H9 (cell line): ENCODE data around the gene KDR. TPM values are rescaled to one million over a fixed set of nuclear protein-coding genes. Genes with fewer than 3 reads are reported as not detected.

Source experiments
- DNase-seq: peaks from one replicate; pipeline ENCODE4 v3.0.0-alpha.2; 2017
- H2AFZ ChIP-seq: one replicate; pipeline ENCODE4 v1.6.1; 2013; ENCODE audit warnings: mild to moderate bottlenecking, low read length, control low read depth, moderate library complexity
- H2AK5ac ChIP-seq: 2 replicates; pipeline ENCODE4 v1.6.1; 2013; ENCODE audit warnings: low read length, control low read depth, mixed read lengths; ENCODE audit not compliant: insufficient read length
- H2BK120ac ChIP-seq: one replicate; pipeline ENCODE4 v1.6.1; 2013; ENCODE audit warnings: low read depth, mild to moderate bottlenecking, low read length, control low read depth, inconsistent platforms; ENCODE audit not compliant: poor library complexity, severe bottlenecking
- H2BK12ac ChIP-seq: 2 replicates; pipeline ENCODE4 v1.6.1; 2013; ENCODE audit warnings: low read length, control low read depth, mixed read lengths, low read depth; ENCODE audit not compliant: insufficient read length
- H2BK15ac ChIP-seq: 2 replicates; pipeline ENCODE4 v1.6.1; 2013; ENCODE audit warnings: low read depth, low read length, control low read depth
- H2BK20ac ChIP-seq: one replicate; pipeline ENCODE4 v1.6.1; 2013; ENCODE audit warnings: low read depth, mild to moderate bottlenecking, low read length, control low read depth, inconsistent platforms; ENCODE audit not compliant: poor library complexity, severe bottlenecking
- H2BK5ac ChIP-seq: 2 replicates; pipeline ENCODE4 v1.6.1; 2013; ENCODE audit warnings: low read length, control low read depth, mixed read lengths; ENCODE audit not compliant: insufficient read length
- H3K14ac ChIP-seq: 2 replicates; pipeline ENCODE4 v1.6.1; 2013; ENCODE audit warnings: low read length, control low read depth; ENCODE audit not compliant: insufficient read depth
- H3K18ac ChIP-seq: 2 replicates; pipeline ENCODE4 v1.6.1; 2013; ENCODE audit warnings: low read depth, mild to moderate bottlenecking, mixed read lengths, low read length, control low read depth; ENCODE audit not compliant: insufficient read length
- H3K23ac ChIP-seq: 2 replicates; pipeline ENCODE4 v1.6.1; 2013; ENCODE audit warnings: low read length, control low read depth, mixed read lengths, low read depth; ENCODE audit not compliant: insufficient read length
- H3K23me2 ChIP-seq: 2 replicates; pipeline ENCODE4 v1.6.1; 2013; ENCODE audit warnings: low read depth, mild to moderate bottlenecking, mixed read lengths, low read length, control low read depth; ENCODE audit not compliant: insufficient read length, poor library complexity, severe bottlenecking
- H3K27ac ChIP-seq: 2 replicates; pipeline ENCODE4 v1.5.1; 2013; ENCODE audit warnings: low read length, control low read depth, mixed read lengths, low read depth; ENCODE audit not compliant: insufficient read length
- H3K27me3 ChIP-seq: 2 replicates; pipeline ENCODE4 v1.6.1; 2013; ENCODE audit warnings: low read length, control low read depth, inconsistent platforms; ENCODE audit not compliant: insufficient read depth
- H3K4ac ChIP-seq: 2 replicates; pipeline ENCODE4 v1.6.1; 2013; ENCODE audit warnings: low read depth, mild to moderate bottlenecking, control low read depth, inconsistent platforms, low read length, moderate library complexity
- H3K4me1 ChIP-seq: 2 replicates; pipeline ENCODE4 v1.6.1; 2013; ENCODE audit warnings: low read length, control low read depth, inconsistent platforms; ENCODE audit not compliant: insufficient read depth
- H3K4me2 ChIP-seq: 2 replicates; pipeline ENCODE4 v1.6.1; 2013; ENCODE audit warnings: low read length, control low read depth, mixed read lengths; ENCODE audit not compliant: insufficient read length, insufficient read depth
- H3K56ac ChIP-seq: 2 replicates; pipeline ENCODE4 v1.6.1; 2013; ENCODE audit warnings: low read depth, mild to moderate bottlenecking, mixed read lengths, low read length, control low read depth; ENCODE audit not compliant: insufficient read length
- H3K79me1 ChIP-seq: 2 replicates; pipeline ENCODE4 v1.6.1; 2013; ENCODE audit warnings: low read depth, mild to moderate bottlenecking, moderate library complexity, low read length, control low read depth, inconsistent platforms; ENCODE audit not compliant: insufficient read depth, poor library complexity, severe bottlenecking
- H3K79me2 ChIP-seq: 2 replicates; pipeline ENCODE4 v1.6.1; 2013; ENCODE audit warnings: low read length, control low read depth, inconsistent platforms; ENCODE audit not compliant: insufficient read depth
- H3K9ac ChIP-seq: 2 replicates; pipeline ENCODE4 v1.6.1; 2013; ENCODE audit warnings: low read length, control low read depth, mixed read lengths; ENCODE audit not compliant: insufficient read length; ENCODE audit errors: extremely low read depth
- H3K9me3 ChIP-seq: one replicate; pipeline ENCODE4 v1.6.1; 2013; ENCODE audit warnings: low read depth, low read length, inconsistent platforms; ENCODE audit not compliant: control insufficient read depth
- H3T11ph ChIP-seq: one replicate; pipeline ENCODE4 v1.6.1; 2013; ENCODE audit warnings: mild to moderate bottlenecking, low read length, control low read depth, inconsistent platforms
- H4K20me1 ChIP-seq: one replicate; pipeline ENCODE4 v1.6.1; 2013; ENCODE audit not compliant: control insufficient read depth, insufficient read length, insufficient read depth
- H4K5ac ChIP-seq: 2 replicates; pipeline ENCODE4 v1.6.1; 2013; ENCODE audit warnings: low read depth, mild to moderate bottlenecking, mixed read lengths, low read length, control low read depth; ENCODE audit not compliant: insufficient read length
- H4K8ac ChIP-seq: replicated peaks from 2 replicates; pipeline ENCODE4 v1.6.1; 2013; ENCODE audit warnings: low read length, control low read depth, mixed read lengths, low read depth; ENCODE audit not compliant: insufficient read length
- H4K91ac ChIP-seq: 2 replicates; pipeline ENCODE4 v1.6.1; 2013; ENCODE audit warnings: low read depth, mild to moderate bottlenecking, moderate library complexity, mixed read lengths, low read length, control low read depth; ENCODE audit not compliant: insufficient read length
- H3K27ac Mint-ChIP-seq, 3 experiments: 2 replicates in 2 of 3; 3 replicates in 1 of 3; pipeline ENCODE4 v1.8.0; 2020 to 2021; ENCODE audit warnings: mixed read lengths in 3 of 3, mild to moderate bottlenecking in 1 of 3, moderate library complexity in 1 of 3
- H3K27me3 Mint-ChIP-seq: 2 replicates; pipeline ENCODE4 v1.8.0; 2021; ENCODE audit warnings: low read depth, mild to moderate bottlenecking, moderate library complexity, mixed read lengths
- H3K36me3 Mint-ChIP-seq, 3 experiments: 2 replicates in 2 of 3; 3 replicates in 1 of 3; pipeline ENCODE4 v1.8.0; 2020 to 2021; ENCODE audit warnings: low read depth in 3 of 3, mixed read lengths in 3 of 3; ENCODE audit not compliant: insufficient read depth in 1 of 3
- H3K4me1 Mint-ChIP-seq, 2 experiments: 2 replicates each; pipeline ENCODE4 v1.8.0; 2020; ENCODE audit warnings: mixed read lengths in 2 of 2
- H3K4me3 Mint-ChIP-seq, 2 experiments: 2 replicates in 1 of 2; 3 replicates in 1 of 2; pipeline ENCODE4 v1.8.0; 2020 to 2021; ENCODE audit warnings: mild to moderate bottlenecking in 2 of 2, mixed read lengths in 2 of 2, moderate library complexity in 1 of 2
- H3K9me3 Mint-ChIP-seq, 2 experiments: 2 replicates in 1 of 2; 3 replicates in 1 of 2; pipeline ENCODE4 v1.8.0; 2020; ENCODE audit warnings: mild to moderate bottlenecking in 2 of 2, mixed read lengths in 2 of 2, moderate library complexity in 1 of 2
- WGBS: extraction: QIAGEN DNeasy Blood & Tissue Kit; methylation state at CpG from one replicate; pipeline ENCODE4 v1.1.7; 2013; ENCODE audit warnings: missing lambda C conversion rate, low lambda C conversion rate, mixed read lengths; ENCODE audit not compliant: insufficient read length; ENCODE audit errors: extremely low coverage; 5-methylcytosine and 5-hydroxymethylcytosine counted together
- total RNA-seq: library from RNA; stranded (reverse); gene quantifications from 2 replicates; pipeline ENCODE4 v1.2.1, GENCODE V29; 2021
- TF ChIP-seq, protein P1 (sequence below): fragments of 200-600 bp; sonication (generic); conservative IDR thresholded peaks from 3 replicates; pipeline ENCODE4 v1.8.0; 2021; ENCODE audit warnings: antibody characterized with exemption, mild to moderate bottlenecking

KDR gene
- total RNA-seq, 1 experiment from 2014 or later, result 51.4 TPM

DNA sequence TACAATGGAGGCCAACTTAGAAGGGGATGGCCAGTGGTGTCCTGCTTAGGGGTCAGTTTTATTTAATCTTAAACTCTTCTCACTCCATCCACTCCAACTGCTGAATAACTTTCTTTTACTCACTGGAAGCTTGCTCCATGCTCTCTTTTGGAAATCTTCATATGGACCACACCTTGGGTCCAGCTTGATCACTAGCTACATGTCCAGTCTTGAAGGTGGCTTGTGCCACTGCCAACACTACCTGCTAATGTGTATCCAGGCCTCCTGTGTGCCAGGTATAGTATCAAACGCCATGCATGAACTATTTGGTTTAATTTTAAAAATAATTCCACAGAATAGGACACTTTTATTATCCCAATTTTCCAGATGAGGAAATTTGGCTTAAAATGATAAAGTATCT is 37.0 kb upstream of the KDR start:
- Mint-ChIP-seq H3K36me3 (peaks cover 2 to 10% (median 5%) of the 10 kb centered on the region in 3 experiments; a peak in 4 of 7 replicates), H3K27ac (no peak overlapping the region), H3K4me1 (peaks cover 3 to 4% of the 10 kb centered on the region in 2 experiments; a peak in 2 of 4 replicates), H3K9me3 (peaks cover 3 to 7% of the 10 kb centered on the region in 2 experiments; a peak in 4 of 5 replicates), H3K4me3 (no peak overlapping the region), H3K27me3 (no peaks in the 10 kb centered on the region)
- H4K5ac ChIP-seq, result no peak overlapping the region
- no peak overlapping the region for H2BK12ac ChIP-seq
- no peaks in the 10 kb centered on the region for H3K79me1 ChIP-seq
- H2BK120ac ChIP-seq, result no peak overlapping the region
- no peak overlapping the region for H2AFZ ChIP-seq
- no peaks in the 10 kb centered on the region for H3K9me3 ChIP-seq
- H3K4me1 ChIP-seq, result no peaks in the 10 kb centered on the region
- no peak overlapping the region for H3T11ph ChIP-seq
- no peak overlapping the region for H2BK20ac ChIP-seq
- H4K8ac ChIP-seq, result no peak overlapping the region
- no CpG with 5 or more reads among the region's 1 CpG for WGBS
- no peak for DNase-seq
- no peak overlapping the region for H3K56ac ChIP-seq
- no peak overlapping the region for H3K27ac ChIP-seq
- H4K91ac ChIP-seq, result no peak overlapping the region
- no peaks in the 10 kb centered on the region for H3K79me2 ChIP-seq
- no peak overlapping the region for H3K14ac ChIP-seq
- no peaks in the 10 kb centered on the region for H3K23me2 ChIP-seq
- no peaks in the 10 kb centered on the region for H4K20me1 ChIP-seq
- H2AK5ac ChIP-seq, result no peak overlapping the region
- TF ChIP-seq, protein P1, sequence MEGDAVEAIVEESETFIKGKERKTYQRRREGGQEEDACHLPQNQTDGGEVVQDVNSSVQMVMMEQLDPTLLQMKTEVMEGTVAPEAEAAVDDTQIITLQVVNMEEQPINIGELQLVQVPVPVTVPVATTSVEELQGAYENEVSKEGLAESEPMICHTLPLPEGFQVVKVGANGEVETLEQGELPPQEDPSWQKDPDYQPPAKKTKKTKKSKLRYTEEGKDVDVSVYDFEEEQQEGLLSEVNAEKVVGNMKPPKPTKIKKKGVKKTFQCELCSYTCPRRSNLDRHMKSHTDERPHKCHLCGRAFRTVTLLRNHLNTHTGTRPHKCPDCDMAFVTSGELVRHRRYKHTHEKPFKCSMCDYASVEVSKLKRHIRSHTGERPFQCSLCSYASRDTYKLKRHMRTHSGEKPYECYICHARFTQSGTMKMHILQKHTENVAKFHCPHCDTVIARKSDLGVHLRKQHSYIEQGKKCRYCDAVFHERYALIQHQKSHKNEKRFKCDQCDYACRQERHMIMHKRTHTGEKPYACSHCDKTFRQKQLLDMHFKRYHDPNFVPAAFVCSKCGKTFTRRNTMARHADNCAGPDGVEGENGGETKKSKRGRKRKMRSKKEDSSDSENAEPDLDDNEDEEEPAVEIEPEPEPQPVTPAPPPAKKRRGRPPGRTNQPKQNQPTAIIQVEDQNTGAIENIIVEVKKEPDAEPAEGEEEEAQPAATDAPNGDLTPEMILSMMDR, result no peak
- H3K23ac ChIP-seq, result no peak overlapping the region
- no peaks in the 10 kb centered on the region for H3K27me3 ChIP-seq
- no peak overlapping the region for H3K4me2 ChIP-seq
- no peak overlapping the region for H2BK5ac ChIP-seq
- no peak overlapping the region for H3K18ac ChIP-seq
- no peak overlapping the region for H3K9ac ChIP-seq
- H3K4ac ChIP-seq, result no peak overlapping the region
- no peak overlapping the region for H2BK15ac ChIP-seq
